Stimulated activated CD4-positive, alpha-beta T cell treated with anti-CD3 and anti-CD28 coated beads, Interleukin-15, amount 100 ng/mL, for 48 hours (primary cell): ENCODE data around the gene MAPK8.

Source experiments
- DNase-seq, 2 donors: peaks; one replicate each; pipeline ENCODE4 v3.0.0-alpha.2; 2020; ENCODE audit warnings: low read depth in 2 of 2

MAPK8 gene

DNA sequence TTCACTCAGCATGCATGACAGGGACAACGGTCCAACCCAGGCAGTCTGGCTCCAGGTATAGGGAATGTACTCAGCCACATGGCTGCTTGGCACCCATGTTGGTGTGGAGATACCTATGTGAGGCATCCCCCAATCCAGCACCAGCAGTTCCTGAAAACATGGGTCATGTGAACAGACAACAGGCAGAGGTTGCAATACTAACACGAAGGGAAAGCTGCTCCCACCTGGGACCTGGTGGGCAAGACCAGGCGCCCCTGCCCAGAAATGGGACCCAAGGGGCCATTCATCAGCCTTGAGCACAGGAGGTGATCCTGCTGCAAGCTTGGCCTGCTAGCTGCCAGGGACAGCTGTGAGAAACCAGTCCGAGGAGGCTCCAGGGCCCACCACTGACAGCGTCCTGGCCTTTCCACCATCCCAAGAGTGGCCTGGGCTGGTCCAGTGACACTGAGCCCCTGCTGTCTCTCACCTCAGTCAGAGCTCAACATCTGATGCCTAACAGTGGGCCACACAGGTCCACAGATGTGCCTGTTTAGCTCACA is 156.1 kb downstream of the MAPK8 start:
- DNase-seq, result no peak

DNA sequence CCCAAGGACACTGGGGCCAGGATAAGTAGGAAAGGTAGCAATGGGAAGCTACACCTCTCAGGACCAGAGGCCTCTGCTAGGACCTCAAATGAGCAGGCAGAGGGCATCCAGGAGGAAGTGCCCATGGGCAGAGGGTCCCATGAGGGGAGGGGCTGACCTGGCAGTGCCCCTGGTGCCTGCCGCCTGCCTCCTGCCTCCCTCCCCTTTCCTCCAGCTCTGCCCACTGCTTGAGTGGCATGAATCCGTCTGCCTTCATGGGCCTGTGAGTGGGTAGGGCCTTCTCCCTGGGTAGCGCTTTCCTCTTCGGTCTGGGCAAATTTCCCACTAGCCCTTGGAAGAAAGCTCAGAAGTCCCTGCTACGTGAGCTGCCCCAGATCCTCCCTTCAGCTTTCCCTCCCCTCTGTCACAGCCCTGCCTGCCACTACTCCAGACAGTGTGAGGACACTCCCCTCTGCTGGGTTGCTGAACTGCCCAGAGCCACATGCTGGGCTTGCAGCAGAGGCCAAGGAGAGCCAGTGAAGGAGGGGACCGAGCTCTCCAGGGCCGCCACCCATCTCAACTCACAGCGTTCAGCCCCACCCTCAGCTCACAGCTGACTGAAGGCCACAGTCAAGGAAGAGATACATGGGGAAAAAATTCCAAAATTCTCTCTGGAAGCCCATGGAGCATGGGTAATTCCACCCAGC is 157.0 kb downstream of the MAPK8 start:
- no peak for DNase-seq

DNA sequence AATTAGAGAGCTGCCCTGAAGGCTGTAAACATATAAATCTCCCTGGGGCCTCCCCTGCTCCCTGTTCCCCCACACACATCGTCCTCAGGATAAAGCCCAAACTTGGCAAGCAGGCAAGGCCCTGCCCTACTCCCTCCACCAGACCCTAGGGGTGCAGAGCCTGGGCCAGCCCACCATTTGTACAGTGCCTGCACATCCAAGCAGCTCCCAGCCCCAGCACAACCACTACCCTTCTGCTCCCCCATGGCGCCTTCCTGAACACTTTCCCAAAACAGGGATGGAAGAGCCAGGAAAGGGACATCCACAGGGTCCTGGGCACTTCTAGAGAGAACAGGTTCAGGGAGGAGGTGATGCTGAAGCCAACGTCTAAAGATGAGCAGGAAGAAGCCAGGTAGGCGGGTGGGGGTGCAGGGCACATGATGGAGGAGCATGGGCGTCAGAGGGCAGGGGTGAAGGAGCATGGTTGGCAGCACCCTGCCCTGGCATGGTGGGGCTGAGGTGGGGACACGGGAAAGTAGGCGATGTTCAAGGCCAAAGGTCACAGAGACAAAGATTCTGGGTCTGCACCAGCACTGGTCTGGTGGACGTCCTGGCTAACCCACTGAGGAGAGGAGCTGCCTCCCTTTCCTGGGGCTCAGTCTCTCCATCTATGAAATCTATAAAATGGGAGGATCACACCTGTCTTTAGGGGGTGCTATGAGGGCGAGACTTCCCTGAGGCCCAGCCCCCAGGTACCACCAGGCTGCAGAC is 157.8 kb downstream of the MAPK8 start:
- DNase-seq, result no peak

DNA sequence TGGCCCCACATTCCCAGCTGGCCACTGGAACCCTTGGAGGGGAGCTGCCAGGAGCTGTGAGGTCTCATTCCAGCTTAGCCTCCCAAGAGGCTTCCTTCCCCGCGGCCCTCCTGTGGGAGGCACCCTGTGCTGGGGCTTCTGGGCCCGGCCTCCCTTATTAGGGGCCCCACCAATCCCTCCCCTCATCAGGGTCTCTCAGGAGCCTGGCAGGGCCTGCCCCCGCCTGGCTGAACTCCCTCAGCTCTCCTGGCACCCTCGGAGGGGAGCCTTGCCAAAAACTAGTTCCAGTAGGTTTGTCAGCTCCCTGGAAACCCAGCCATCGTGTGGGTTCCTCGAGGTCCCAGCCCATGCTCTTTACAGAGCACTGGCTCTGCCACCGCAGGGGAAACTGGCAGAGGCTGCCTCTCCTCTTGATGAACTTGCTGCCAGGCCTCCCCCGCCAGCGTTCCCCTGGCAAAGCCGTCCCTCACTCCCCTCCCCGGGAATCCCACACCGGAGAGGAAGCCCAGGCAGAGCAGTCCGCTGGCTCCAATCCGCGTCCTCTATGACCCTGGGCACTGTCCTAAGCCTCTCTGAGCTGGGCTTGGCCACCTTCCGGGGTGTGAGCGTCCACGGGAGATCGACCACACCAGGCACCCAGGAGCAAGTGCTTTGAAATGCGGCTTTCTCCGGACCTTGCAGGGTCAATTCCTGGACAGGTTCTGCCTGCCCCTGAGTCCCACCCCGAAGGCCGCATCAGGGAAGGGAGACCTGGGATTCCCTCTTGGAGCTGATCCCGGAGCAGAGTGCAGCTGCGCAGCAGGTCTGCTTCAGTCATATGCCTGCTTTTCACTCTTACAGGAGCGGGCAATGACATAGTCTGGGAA is 158.6 kb downstream of the MAPK8 start:
- no peak for DNase-seq

DNA sequence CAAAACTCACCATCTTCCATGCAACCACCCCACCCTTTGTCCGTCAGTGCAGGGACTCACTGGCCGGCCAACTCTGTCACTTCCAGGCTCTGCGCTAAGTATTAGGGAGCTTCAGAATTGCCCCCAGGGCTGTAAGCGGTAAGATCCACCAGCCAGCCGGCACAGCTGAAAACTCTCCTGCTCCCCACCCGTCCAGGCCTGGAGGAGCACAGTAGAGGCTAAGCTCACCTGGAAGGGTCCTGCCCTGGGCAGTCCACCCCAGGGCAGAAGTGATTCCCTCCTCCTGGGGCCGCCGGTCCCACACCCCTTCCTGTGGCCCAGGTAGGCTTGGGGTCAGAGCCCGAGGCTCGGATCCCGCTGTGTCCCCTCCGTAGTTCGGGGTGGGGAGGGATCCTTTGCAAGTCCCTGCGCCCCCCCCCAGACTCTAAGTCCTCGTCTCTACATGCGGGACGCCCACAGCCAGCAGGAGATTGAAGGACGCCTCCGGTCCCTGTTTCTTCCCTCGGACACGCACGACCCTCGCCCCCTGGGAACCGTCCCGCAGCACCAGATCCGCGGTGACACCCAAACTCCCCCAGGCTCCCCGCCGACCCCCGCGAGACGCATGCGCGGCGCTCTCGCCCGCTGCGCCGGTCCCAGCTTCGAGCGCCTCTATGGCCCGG is 159.5 kb downstream of the MAPK8 start:
- DNase-seq, result no peak

DNA sequence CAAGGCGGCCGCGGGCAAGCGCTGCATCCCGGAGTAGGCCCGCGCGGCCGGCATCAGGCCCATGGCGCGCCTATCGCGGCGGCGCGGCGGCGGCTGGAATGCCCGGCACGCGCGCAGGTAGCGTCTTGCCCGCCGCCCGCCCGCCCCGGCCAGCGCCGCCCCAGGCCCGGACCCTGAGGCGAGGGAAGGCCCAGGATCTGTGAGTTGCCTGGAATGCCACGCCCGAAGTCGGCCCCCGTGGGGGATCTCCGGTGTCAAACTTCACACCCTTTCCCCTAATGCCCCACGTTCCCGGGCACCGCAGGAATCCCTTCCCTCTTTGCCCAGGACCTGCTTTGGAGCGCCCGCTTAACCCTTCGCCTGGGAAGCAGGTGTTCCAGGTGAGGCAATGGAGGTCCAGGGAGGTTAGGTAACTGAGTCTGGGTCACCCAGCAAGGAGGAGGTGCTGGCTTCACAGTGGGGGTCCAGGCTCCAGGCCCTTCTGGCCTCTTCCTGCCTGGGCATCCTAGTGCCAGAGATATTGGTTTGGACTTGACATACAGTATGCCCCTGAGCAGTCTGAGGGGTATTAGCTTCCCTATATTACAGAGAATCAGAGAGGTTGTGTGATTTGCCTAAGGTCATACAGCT is 160.2 kb downstream of the MAPK8 start:
- no peak for DNase-seq

DNA sequence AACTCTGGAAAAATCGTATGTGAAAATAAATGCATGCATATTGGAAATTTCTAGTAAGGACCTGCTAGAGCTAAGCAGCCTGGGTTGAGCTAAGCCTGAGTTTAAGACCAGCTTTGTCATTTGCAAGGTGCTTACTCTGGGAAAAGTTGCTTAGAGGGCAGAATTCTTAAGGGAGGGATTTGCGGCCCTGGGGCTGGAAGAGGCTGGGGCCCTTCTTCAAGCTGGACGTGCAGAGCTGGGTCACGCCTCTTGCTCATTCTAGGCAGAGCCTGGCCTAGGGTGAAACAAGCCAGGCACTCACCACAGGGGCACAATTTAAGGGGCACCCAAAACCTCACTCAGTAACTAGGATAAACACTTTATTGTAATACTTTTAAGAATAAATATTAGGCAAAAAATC is 161.2 kb downstream of the MAPK8 start:
- no peak for DNase-seq

DNA sequence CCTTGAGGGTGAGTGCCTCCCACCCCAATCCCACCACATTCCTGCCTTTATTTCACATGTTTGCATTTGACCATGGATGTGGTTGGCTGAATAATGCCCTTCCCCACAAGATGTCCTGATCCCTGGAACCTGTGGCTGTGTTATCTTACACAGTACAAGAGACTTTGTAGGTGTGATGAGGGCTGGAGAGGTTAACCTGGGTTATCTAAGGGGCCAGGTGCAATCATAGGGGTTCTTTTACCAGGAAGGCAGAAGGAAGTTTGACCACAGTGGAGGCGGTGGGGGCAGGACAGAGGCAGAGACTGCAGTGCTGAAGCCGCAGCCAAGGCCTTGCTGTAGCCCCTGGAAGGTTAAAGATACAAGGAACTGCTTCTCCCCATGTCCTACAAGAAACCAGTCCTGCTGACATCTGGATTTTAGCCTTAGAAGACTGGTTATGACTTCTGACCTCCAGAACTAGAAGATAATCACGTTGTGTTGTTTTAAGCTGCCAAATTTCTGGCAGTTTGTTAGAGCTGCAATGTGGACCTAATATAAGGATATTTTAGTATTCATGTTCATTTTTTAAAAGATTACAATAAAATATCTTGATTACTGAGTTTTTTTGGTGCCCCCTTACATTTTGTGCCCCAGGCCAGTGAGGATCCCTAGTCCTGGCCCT is 161.8 kb downstream of the MAPK8 start:
- DNase-seq, result no peak

DNA sequence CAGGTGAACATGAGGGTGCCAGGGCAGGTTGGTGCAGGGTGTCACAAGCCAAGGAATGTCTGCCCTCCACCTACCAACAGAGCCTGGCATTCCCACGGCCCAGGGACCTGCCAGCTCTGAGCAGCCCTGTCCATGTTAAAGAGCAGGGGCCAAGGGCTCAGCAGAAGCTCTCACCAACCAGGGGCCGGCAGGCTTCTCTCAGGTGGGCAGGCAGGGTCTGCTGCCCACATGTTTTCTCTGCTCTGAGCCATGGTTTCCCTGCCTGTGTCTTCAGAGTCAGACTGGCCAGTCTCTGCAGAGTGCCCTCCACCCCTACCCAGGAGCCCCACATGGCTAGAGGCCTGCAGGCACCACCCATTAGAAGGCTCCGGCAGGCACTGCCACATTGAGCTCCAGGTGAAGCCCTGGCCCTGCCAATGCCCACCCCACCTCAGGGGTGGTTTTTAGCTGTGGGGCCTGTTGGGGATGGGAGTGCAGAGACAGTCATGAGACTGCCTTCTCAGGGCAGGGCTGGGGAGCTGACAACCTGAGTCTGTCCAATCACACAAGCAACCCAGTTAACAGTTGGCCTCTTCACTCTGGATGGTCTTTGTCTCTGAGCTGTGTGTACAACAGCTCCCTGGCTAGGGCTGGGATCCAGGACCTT is 162.5 kb downstream of the MAPK8 start:
- no peak for DNase-seq

DNA sequence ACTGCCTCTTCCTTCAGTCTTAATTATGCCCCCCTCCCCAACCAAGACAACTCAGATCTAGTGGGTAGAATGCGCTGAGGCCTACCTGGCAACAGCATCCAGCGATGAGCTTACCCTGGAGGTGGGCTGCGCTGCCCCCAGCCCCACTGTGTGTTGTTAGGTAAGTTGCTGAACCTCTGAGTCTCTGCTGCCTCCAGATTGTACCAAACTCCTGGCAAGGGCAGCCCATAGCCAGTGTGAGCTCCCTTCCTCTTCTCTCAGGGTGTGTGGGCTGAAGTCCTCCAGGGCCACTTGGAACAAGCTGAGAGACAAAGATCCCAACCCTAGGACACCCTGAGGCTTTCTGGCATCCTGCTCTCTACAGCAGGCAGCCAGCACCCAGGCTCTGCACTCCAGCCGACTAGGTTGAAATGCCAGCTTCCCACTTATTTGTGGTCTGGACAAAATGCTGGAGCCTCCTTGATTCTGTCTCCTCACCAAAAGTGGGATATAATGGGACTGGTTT is 163.1 kb downstream of the MAPK8 start:
- DNase-seq, result no peak

DNA sequence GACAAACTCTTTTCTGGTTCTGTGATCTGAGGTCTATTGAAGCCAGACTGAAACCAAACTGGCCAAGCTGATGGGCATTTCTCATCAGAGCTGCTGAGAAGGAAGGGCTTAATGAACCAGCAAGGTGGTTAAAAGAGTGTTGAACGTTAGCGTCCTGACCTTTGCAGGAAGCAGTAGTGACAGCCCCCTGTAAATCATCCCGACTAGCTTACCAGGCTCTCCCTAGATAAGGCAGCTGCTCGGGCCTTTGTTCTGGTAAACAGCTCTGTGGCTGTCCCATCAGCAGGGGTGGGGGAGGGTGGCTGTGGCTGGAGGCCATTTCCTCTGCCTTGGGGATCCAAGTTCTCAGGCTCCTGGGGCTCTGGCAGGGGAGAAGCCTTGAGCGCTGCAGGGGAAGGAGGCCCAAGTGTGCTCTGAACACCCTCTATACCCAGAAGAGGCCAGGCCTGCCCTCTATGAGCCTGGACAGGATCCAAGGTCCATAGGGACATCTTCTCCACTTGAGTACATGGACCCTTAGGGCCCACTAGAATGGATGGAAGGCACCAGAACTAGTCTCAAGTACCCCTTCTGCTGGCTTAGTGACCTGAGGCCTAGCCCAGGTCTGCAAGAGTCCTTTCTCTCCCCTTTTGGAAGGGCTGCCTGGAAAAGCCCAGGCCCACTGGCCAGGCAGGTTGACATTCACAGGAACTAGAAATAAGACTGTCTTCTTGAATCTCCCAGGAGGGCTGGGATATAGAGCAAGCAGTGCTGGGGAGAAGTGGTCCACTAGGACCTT is 163.8 kb downstream of the MAPK8 start:
- no peak for DNase-seq

DNA sequence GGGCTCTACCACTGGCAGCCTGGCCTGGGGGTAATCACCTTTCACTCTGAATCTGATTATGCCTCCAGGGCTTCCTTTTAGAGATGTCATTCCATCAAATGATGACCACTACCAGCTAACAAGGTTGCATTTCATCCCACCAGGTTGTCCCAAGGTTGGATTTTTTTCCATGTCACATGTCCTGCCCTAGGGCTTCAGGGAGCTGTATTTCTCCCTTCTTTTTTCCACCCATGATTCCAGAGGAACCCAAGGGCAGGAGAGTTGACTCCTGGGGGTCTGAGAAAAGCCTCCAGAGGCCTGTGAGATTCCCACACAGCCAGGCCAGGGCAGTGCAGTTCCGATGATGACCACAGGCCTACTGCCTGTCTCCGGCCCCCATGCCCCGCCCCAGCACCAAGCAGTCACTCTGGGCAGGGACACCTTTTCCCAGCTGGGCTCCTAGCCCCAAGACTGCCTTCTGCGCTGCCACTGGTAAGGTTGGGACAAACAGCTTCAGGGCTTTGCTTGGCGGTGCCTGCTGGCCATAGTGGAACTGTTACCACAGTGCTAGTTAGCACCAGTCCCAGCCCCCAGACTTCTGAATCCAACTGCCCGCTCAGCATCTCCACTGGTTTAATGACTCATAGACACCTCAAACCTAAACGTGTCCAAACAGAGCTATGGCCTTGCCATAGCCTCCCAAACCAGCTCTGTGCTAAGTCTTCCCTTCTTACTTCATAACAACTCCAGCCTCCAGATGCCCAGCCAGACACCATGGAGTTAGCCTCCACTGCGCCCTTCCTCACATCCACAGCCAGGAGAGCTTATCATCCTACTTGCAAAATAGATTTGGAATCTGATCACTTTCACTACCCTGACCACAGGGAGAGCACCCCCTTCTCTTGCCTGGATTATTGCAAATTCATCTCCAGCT is 164.7 kb downstream of the MAPK8 start:
- DNase-seq, result no peak

DNA sequence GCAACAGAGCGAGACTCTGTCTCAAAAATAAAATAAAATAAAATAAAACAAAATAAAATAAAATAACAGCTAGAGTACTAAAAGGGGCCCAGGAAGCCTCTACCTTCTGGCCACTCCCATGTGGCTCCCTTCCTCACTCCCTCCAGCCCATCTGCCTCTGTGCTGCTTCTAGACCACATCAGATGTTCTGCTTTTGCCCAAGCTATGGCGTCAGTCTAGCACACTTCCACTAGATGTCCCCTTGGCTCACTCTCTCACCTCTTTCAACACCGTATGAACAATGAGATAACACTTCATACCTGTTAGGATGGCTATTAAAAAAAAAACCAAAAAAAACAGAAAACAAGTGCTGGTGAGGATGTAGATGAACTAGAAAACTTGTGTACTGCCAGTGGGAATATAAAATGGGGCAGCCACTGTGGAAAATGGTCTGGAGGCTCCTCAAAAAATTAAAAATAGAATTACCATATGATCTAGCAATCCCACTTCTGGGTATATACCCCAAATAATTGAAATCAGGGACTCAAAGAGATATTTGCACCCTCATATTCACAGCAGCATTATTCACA is 166.1 kb downstream of the MAPK8 start:
- DNase-seq, result no peak

DNA sequence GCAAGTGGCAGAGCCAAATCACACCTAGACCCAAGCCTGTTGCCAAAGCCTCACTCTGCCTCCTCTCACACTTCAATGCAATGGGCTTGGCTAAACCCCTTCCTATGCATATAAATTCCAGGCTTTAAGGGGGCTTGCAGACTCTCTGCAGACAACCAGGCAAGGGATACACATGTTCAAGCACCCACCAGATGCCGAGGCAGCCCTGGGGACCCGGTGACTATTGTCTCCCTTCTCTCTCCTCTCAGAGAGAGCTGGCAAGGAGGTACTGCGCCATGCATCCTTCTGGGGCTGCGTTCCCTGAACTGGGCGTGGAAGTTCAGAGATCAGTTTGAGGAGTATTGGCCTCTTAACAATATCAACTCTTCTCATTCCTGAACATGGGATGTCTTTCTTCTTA is 167.2 kb downstream of the MAPK8 start:
- DNase-seq, result no peak

DNA sequence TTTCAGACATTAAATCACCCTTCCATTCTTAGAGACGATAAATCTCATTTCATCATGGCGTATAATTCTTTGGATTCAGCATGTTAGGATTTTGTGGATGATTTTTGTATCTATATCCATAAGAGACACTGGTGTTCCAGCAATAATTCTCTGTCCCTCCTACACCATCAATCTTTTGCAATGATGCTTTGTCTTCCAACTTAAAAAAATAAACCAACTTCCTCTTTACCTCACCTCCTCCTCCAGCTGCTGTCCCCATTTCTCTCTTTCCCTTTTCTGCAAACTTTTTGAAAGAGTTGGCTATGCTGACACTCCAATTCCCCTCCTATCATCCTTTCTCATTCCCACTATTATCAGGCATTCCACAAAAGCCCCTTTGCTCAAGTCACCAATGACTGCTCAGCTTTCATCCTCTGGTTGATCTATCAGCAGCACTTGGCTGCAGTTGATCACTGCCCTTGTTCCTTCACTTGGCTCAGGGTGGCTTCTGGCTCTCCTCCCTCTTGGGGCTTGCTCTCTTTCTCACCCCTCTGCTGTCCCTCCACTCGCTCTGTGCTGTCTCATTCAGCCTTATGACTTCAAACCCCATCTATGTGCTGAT is 168.4 kb downstream of the MAPK8 start:
- no peak for DNase-seq

DNA sequence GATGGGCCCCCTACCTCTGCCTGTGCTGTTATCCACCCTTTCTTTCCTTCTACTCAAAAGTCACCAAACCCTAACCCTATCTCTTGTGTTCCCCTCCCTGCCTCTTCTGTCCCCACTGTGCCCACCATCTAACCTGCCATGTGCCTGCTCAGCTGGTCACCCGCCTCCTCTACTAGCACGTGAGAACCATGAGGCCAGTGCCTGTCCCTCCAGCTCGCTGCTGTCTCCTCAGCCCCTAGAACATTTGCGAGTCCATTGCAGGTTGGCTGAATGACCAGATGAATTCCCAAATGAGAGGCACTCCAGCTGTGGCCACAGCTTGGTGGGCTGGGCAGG is 169.4 kb downstream of the MAPK8 start:
- no peak for DNase-seq

DNA sequence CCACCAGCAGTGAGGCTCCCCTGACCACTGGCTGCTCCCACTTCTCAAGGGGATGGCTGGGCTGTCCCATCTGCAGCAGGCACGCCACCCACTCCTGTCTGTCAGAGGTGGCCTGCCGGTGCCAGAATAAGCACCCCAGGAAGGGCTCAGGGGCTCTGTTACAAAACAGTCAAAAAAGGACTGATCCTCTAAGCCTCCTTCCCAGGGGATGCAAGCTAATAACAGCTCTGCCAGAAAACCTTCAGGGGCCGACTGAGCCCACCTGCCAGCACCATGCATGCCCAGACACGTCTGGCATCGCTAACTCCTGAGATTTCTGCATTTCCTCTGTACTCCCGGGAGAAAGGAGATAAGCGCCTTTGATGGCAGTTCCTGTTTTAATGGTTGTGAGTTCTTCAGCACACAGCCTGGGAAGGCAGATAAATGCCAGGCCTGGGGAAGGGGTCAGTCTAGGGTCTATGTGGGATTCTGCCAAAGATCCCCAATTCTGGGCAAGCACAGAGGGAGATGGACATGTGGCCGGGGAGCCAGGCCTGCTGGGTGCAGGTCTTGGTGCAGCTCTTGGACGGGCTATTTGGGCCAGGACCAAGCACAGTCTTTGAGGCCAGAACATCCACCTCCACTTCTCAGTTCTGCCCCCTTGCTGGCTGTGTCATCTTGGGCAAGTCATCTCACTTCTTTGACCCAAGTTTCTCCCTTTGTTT is 170.0 kb downstream of the MAPK8 start:
- no peak for DNase-seq
